Fibroblast of lung (primary cell): Measurements from ENCODE around the gene OTOG. TPM values are rescaled to one million over a fixed set of nuclear protein-coding genes. Genes with fewer than 3 reads are reported as not detected.

ENCODE experiments used
- DNase-seq, 2 donors: peaks; one replicate each; pipeline versions ENCODE4 v3.0.0 to v3.0.0-alpha.2; 2010; ENCODE audit warnings: low read depth in 2 of 2
- H2AFZ ChIP-seq: 2 replicates; pipeline ENCODE4 v1.5.1; 2012; ENCODE audit warnings: low read length, control low read depth, inconsistent platforms
- H3K27ac ChIP-seq: 2 replicates; pipeline ENCODE4 v1.5.1; 2011; ENCODE audit warnings: low read length, control low read depth; ENCODE audit not compliant: insufficient read depth
- H3K27me3 ChIP-seq: 2 replicates; pipeline ENCODE4 v1.5.1; 2011; ENCODE audit warnings: mild to moderate bottlenecking, low read length; ENCODE audit not compliant: control insufficient read depth, insufficient read depth
- H3K36me3 ChIP-seq: 2 replicates; pipeline ENCODE4 v1.5.1; 2011; ENCODE audit warnings: low read length; ENCODE audit not compliant: control insufficient read depth, insufficient read depth
- H3K4me1 ChIP-seq: 2 replicates; pipeline ENCODE4 v1.5.1; 2011; ENCODE audit warnings: low read length; ENCODE audit not compliant: control insufficient read depth, insufficient read depth; ENCODE audit errors: extremely low read depth
- H3K4me2 ChIP-seq: 2 replicates; pipeline ENCODE4 v1.5.1; 2011; ENCODE audit warnings: low read length, control low read depth; ENCODE audit not compliant: insufficient read depth; ENCODE audit errors: extremely low read depth
- H3K4me3 ChIP-seq, 4 experiments: fragments of 200-600 bp in 1 of 4; sonication (generic) in 1 of 4; replicated peaks in 1 of 4; 2 replicates each; pipeline ENCODE4 v1.5.1; 2011 to 2016; ENCODE audit warnings: low read length in 4 of 4, low read depth in 3 of 4, mild to moderate bottlenecking in 3 of 4, control low read depth in 2 of 4, inconsistent platforms in 1 of 4, mixed read lengths in 1 of 4; ENCODE audit not compliant: insufficient read depth in 1 of 4; ENCODE audit errors: control extremely low read depth in 1 of 4
- H3K79me2 ChIP-seq: 2 replicates; pipeline ENCODE4 v1.5.1; 2012; ENCODE audit warnings: mild to moderate bottlenecking, low read length, inconsistent platforms; ENCODE audit not compliant: control insufficient read depth, insufficient read depth
- H3K9ac ChIP-seq: 2 replicates; pipeline ENCODE4 v1.5.1; 2011; ENCODE audit warnings: mild to moderate bottlenecking, low read length, control low read depth; ENCODE audit not compliant: insufficient read depth
- H3K9me3 ChIP-seq: 2 replicates; pipeline ENCODE4 v1.5.1; 2012; ENCODE audit warnings: low read depth, low read length; ENCODE audit not compliant: control insufficient read depth, insufficient read depth
- H4K20me1 ChIP-seq: 2 replicates; pipeline ENCODE4 v1.5.1; 2011; ENCODE audit warnings: low read length; ENCODE audit not compliant: control insufficient read depth, insufficient read depth; ENCODE audit errors: extremely low read depth
- CTCF ChIP-seq, 2 donors: IDR thresholded peaks in 1 of 2; conservative IDR thresholded peaks in 1 of 2; 1 replicate in 1 of 2; 2 replicates in 1 of 2; pipeline ENCODE4 v1.5.1; 2011 to 2012; ENCODE audit warnings: low read length in 2 of 2, control low read depth in 1 of 2, inconsistent platforms in 1 of 2, low read depth in 1 of 2, mild to moderate bottlenecking in 1 of 2
- EZH2 ChIP-seq: IDR thresholded peaks from 2 replicates; pipeline ENCODE4 v1.5.1; 2012; ENCODE audit warnings: low read length, control low read depth, mild to moderate bottlenecking; ENCODE audit errors: missing control alignments
- polyA plus RNA-seq, 2 donors: library from polyadenylated mRNA; depleted of rRNA in 1 of 2; stranded (reverse) in 1 of 2; unstranded in 1 of 2; fragments of >200 nt; gene quantifications; 2 replicates each; pipeline ENCODE4 v1.2.1, GENCODE V29; 2011 to 2012; ENCODE audit warnings: missing spikeins in 1 of 2
- total RNA-seq: library from RNA; depleted of rRNA; stranded (reverse); fragments of >200 nt; gene quantifications from 2 replicates; pipeline ENCODE4 v1.2.1, GENCODE V29; 2014

OTOG gene
- total and polyA plus RNA-seq, 2 donors (not counting 1 experiment from before 2014, with no cell fraction given) = not detected

- TF ChIP-seq EZH2 (no peak), CTCF (conservative IDR thresholded peaks at IDR 0.05 in 1 of 2, IDR thresholded peaks at IDR 0.05 in 1 of 2; ENCODE audit: low read depth in 1 of 2, low read length in 2 of 2) (no peak)
- H2AFZ ChIP-seq = no peak overlapping the region
- no peaks in the 10 kb centered on the region for H3K9me3 ChIP-seq
- peaks cover 2% of the 10 kb centered on the region for H3K27me3 ChIP-seq
- no peak overlapping the region for H3K4me3 ChIP-seq
- no peak for DNase-seq
- no peak overlapping the region for H3K27ac ChIP-seq
- H3K36me3 ChIP-seq = no peaks in the 10 kb centered on the region
- no peaks in the 10 kb centered on the region for H3K79me2 ChIP-seq
- H4K20me1 ChIP-seq = no peaks in the 10 kb centered on the region
- H3K4me1 ChIP-seq = no peaks in the 10 kb centered on the region
- H3K4me2 ChIP-seq = no peak overlapping the region
- no peak overlapping the region for H3K9ac ChIP-seq
Observed at GRCh38 chr11:17635551-17635938, 88.5 kb downstream of the OTOG start.

- DNase-seq = no peak
Observed at GRCh38 chr11:17636721-17637120, 89.7 kb downstream of the OTOG start.

GRCh38 chr11:17637901-17638300 lies 90.8 kb downstream of the OTOG start:
- no peak overlapping the region for H2AFZ ChIP-seq
- H3K4me2 ChIP-seq = no peak overlapping the region
- no peaks in the 10 kb centered on the region for H4K20me1 ChIP-seq
- H3K36me3 ChIP-seq = no peaks in the 10 kb centered on the region
- TF ChIP-seq CTCF (conservative IDR thresholded peaks at IDR 0.05 in 1 of 2, IDR thresholded peaks at IDR 0.05 in 1 of 2; ENCODE audit: low read depth in 1 of 2, low read length in 2 of 2) (no peak), EZH2 (no peak)
- DNase-seq = no peak
- peaks cover 2% of the 10 kb centered on the region for H3K27me3 ChIP-seq
- H3K27ac ChIP-seq = no peak overlapping the region
- no peaks in the 10 kb centered on the region for H3K79me2 ChIP-seq
- no peaks in the 10 kb centered on the region for H3K9me3 ChIP-seq
- no peak overlapping the region for H3K9ac ChIP-seq
- H3K4me1 ChIP-seq = no peaks in the 10 kb centered on the region
- H3K4me3 ChIP-seq = no peak overlapping the region

More at GRCh38 chr11:17636721-17637120, 89.7 kb downstream of the OTOG start:
- Histone ChIP-seq H3K79me2 (no peaks in the 10 kb centered on the region), H2AFZ (no peak overlapping the region), H3K9me3 (no peaks in the 10 kb centered on the region), H3K36me3 (no peaks in the 10 kb centered on the region), H3K9ac (no peak overlapping the region), H3K4me3 (no peak overlapping the region), H3K27ac (no peak overlapping the region), H3K4me2 (no peak overlapping the region), H3K4me1 (no peaks in the 10 kb centered on the region), H3K27me3 (peaks cover 2% of the 10 kb centered on the region), H4K20me1 (no peaks in the 10 kb centered on the region)
- no peak for TF ChIP-seq EZH2
- TF ChIP-seq CTCF (conservative IDR thresholded peaks at IDR 0.05 in 1 of 2, IDR thresholded peaks at IDR 0.05 in 1 of 2; ENCODE audit: low read depth in 1 of 2, low read length in 2 of 2) = no peak
